Sigmoid colon (tissue), 4 donors: ENCODE results near the gene MFSD6.

Experiments used
- CTCF ChIP-seq, 4 experiments: fragments of 450-650 bp in 3 of 4; fragments of 200-600 bp in 1 of 4; IDR thresholded peaks; one replicate each; pipeline ENCODE4 v1.5.1; 2016 to 2019; ENCODE audit warnings: antibody characterized with exemption in 4 of 4, mild to moderate bottlenecking in 3 of 4, moderate library complexity in 2 of 4
- EP300 ChIP-seq, 4 donors: sonication (generic); formaldehyde crosslinking; IDR thresholded peaks; one replicate each; pipeline ENCODE4 v1.6.1; 2017; ENCODE audit warnings: antibody characterized with exemption in 4 of 4
- POLR2A ChIP-seq, 2 donors: fragments of 450-650 bp; IDR thresholded peaks; one replicate each; pipeline ENCODE4 v1.6.1; 2016; ENCODE audit warnings: antibody characterized with exemption in 2 of 2, mild to moderate bottlenecking in 2 of 2, moderate library complexity in 2 of 2
- POLR2AphosphoS5 ChIP-seq, 4 donors: sonication (generic); formaldehyde crosslinking; IDR thresholded peaks; one replicate each; pipeline ENCODE4 v1.6.1; 2017; ENCODE audit warnings: antibody characterized with exemption in 4 of 4

- TF ChIP-seq POLR2A (IDR thresholded peaks at IDR 0.05) = no peak
- TF ChIP-seq CTCF (IDR thresholded peaks at IDR 0.05) = no peak
- no peak for TF ChIP-seq POLR2AphosphoS5 (IDR thresholded peaks at IDR 0.05)
- TF ChIP-seq EP300 (IDR thresholded peaks at IDR 0.05) = no peak
Measured at GRCh38 chr2:190410166-190410565, 2.0 kb downstream of the MFSD6 start.
